H1 (cell line): ENCODE measurements around the gene PRKCH. TPM values are rescaled to one million over a fixed set of nuclear protein-coding genes. Genes with fewer than 3 reads are reported as not detected.
A peak's percentile ranks its signal among the peaks of the same experiment; 100 is the strongest.

ENCODE experiments used
- CTCF ChIA-PET: fragments of 300-600 bp; sonication (Branson Sonifier 250); formaldehyde crosslinking; loops from one replicate; lab custom pipeline; 2021; ENCODE audit not compliant: partially characterized antibody; lab: Charles Lee
- POLR2A ChIA-PET: fragments of 300-600 bp; sonication (Branson Sonifier 250); formaldehyde crosslinking; loops from one replicate; lab custom pipeline; 2021; ENCODE audit warnings: inconsistent platforms; ENCODE audit not compliant: partially characterized antibody; lab: Charles Lee
- DNase-seq, 2 experiments: peaks; one replicate each; pipeline versions ENCODE4 v3.0.0 to v3.0.0-alpha.2; 2010 to 2022; ENCODE audit warnings: low spot score in 2 of 2, low read depth in 1 of 2, mixed read lengths in 1 of 2
- FAIRE-seq: peaks from 2 replicates; lab custom pipeline; 2011; peaks lifted over from hg19 to GRCh38; lab: Jason Lieb, UNC
- H2AFZ ChIP-seq: 2 replicates; pipeline ENCODE4 v1.8.1; 2012; ENCODE audit warnings: low read length, inconsistent platforms
- H2AK5ac ChIP-seq: 2 replicates; pipeline ENCODE4 v1.6.1; 2013; ENCODE audit warnings: low read depth, low read length
- H2BK120ac ChIP-seq: replicated peaks from 2 replicates; pipeline ENCODE3; 2013; ENCODE audit warnings: low read depth, low read length, inconsistent platforms
- H2BK12ac ChIP-seq: 2 replicates; pipeline ENCODE4 v1.6.1; 2013; ENCODE audit warnings: low read depth, low read length
- H2BK15ac ChIP-seq: 2 replicates; pipeline ENCODE4 v1.6.1; 2013; ENCODE audit warnings: low read length
- H2BK20ac ChIP-seq: 2 replicates; pipeline ENCODE4 v1.6.1; 2013; ENCODE audit warnings: low read length
- H2BK5ac ChIP-seq: 2 replicates; pipeline ENCODE4 v1.6.1; 2013; ENCODE audit warnings: low read depth, low read length
- H3K14ac ChIP-seq: 2 replicates; pipeline ENCODE4 v1.6.1; 2013; ENCODE audit warnings: inconsistent platforms; ENCODE audit not compliant: insufficient read length
- H3K18ac ChIP-seq: 2 replicates; pipeline ENCODE4 v1.6.1; 2013; ENCODE audit warnings: low read length; ENCODE audit errors: extremely low read depth
- H3K23ac ChIP-seq: 2 replicates; pipeline ENCODE4 v1.6.1; 2013; ENCODE audit warnings: inconsistent platforms; ENCODE audit not compliant: insufficient read length
- H3K23me2 ChIP-seq: 2 replicates; pipeline ENCODE4 v1.6.1; 2013; ENCODE audit warnings: low read depth, low read length
- H3K27ac ChIP-seq: 2 replicates; pipeline ENCODE4 v1.6.1; 2011; ENCODE audit warnings: low read depth, low read length, inconsistent platforms
- H3K27me3 ChIP-seq, 4 experiments: replicated peaks in 1 of 4; 1 replicate in 1 of 4; 2 replicates in 3 of 4; pipeline versions ENCODE4 v1.6.1 to v1.8.1; 2011 to 2013; ENCODE audit warnings: low read length in 3 of 4, mild to moderate bottlenecking in 3 of 4, inconsistent platforms in 2 of 4, mixed read lengths in 2 of 4, moderate library complexity in 1 of 4; ENCODE audit not compliant: control insufficient read depth in 3 of 4, insufficient read depth in 3 of 4; ENCODE audit errors: extremely low read depth in 1 of 4
- H3K36me3 ChIP-seq, 4 experiments: 2 replicates each; pipeline versions ENCODE4 v1.6.1 to v1.8.1; 2011 to 2013; ENCODE audit warnings: mild to moderate bottlenecking in 4 of 4, low read length in 3 of 4, moderate library complexity in 2 of 4, control low read depth in 1 of 4, inconsistent platforms in 1 of 4; ENCODE audit not compliant: insufficient read depth in 4 of 4, control insufficient read depth in 2 of 4
- H3K4ac ChIP-seq: replicated peaks from 2 replicates; pipeline ENCODE3; 2013; ENCODE audit warnings: low read length, low read depth, mixed read lengths, inconsistent platforms; ENCODE audit not compliant: insufficient read length
- H3K4me1 ChIP-seq, 4 experiments: replicated peaks in 1 of 4; 1 replicate in 1 of 4; 2 replicates in 3 of 4; pipeline versions ENCODE4 v1.6.1 to v1.8.1; 2011 to 2013; ENCODE audit warnings: low read length in 3 of 4, inconsistent platforms in 2 of 4, mixed read lengths in 1 of 4; ENCODE audit not compliant: insufficient read depth in 4 of 4, control insufficient read depth in 3 of 4
- H3K4me2 ChIP-seq, 2 experiments: 2 replicates each; pipeline versions ENCODE4 v1.6.1 to v1.8.1; 2011 to 2013; ENCODE audit warnings: low read depth in 2 of 2, low read length in 2 of 2, control low read depth in 1 of 2, inconsistent platforms in 1 of 2, mild to moderate bottlenecking in 1 of 2; ENCODE audit not compliant: insufficient read depth in 1 of 2
- H3K4me3 ChIP-seq, 4 experiments: fragments of 200-600, 300-600 bp in 1 of 4; sonication (generic), shearing (Covaris generic), sonication (Bioruptor Twin) in 1 of 4; 2 replicates each; pipeline versions ENCODE4 v1.5.1 to v1.8.1; 2011 to 2016; ENCODE audit warnings: low read length in 4 of 4, low read depth in 3 of 4, control low read depth in 2 of 4, inconsistent platforms in 2 of 4, mild to moderate bottlenecking in 2 of 4, mixed read lengths in 1 of 4, moderate library complexity in 1 of 4; ENCODE audit not compliant: insufficient read depth in 2 of 4; ENCODE audit errors: extremely low read depth in 1 of 4
- H3K56ac ChIP-seq: replicated peaks from 2 replicates; pipeline ENCODE3; 2013; ENCODE audit warnings: low read depth, mild to moderate bottlenecking, mixed read lengths, low read length, inconsistent platforms; ENCODE audit not compliant: insufficient read length
- H3K79me1 ChIP-seq: 2 replicates; pipeline ENCODE4 v1.6.1; 2013; ENCODE audit warnings: low read depth, low read length, control low read depth
- H3K79me2 ChIP-seq, 2 experiments: 2 replicates each; pipeline versions ENCODE4 v1.6.1 to v1.8.1; 2012 to 2013; ENCODE audit warnings: low read length in 2 of 2, mild to moderate bottlenecking in 2 of 2, inconsistent platforms in 1 of 2; ENCODE audit not compliant: insufficient read depth in 2 of 2, control insufficient read depth in 1 of 2
- H3K9ac ChIP-seq, 4 experiments: replicated peaks in 1 of 4; 1 replicate in 1 of 4; 2 replicates in 3 of 4; pipeline versions ENCODE4 v1.6.1 to v1.8.1; 2011 to 2013; ENCODE audit warnings: low read depth in 3 of 4, low read length in 3 of 4, control low read depth in 2 of 4, mild to moderate bottlenecking in 2 of 4, moderate library complexity in 2 of 4, inconsistent platforms in 1 of 4; ENCODE audit errors: extremely low read depth in 1 of 4
- H3K9me3 ChIP-seq, 2 experiments: 2 replicates each; pipeline versions ENCODE4 v1.6.1 to v1.8.1; 2012 to 2013; ENCODE audit warnings: mild to moderate bottlenecking in 2 of 2, moderate library complexity in 2 of 2, control low read depth in 1 of 2, inconsistent platforms in 1 of 2, low read depth in 1 of 2, low read length in 1 of 2, mixed read lengths in 1 of 2; ENCODE audit not compliant: insufficient read depth in 2 of 2
- H4K20me1 ChIP-seq, 2 experiments: replicated peaks in 1 of 2; 2 replicates each; pipeline versions ENCODE3 to v1.8.1; 2011 to 2013; ENCODE audit warnings: inconsistent platforms in 2 of 2, low read length in 2 of 2, mild to moderate bottlenecking in 1 of 2; ENCODE audit not compliant: insufficient read depth in 2 of 2, control insufficient read depth in 1 of 2
- H4K5ac ChIP-seq: 2 replicates; pipeline ENCODE4 v1.6.1; 2013; ENCODE audit warnings: low read length, low read depth, mixed read lengths, inconsistent platforms; ENCODE audit not compliant: insufficient read length
- H4K8ac ChIP-seq: 2 replicates; pipeline ENCODE4 v1.8.0; 2013; ENCODE audit warnings: mild to moderate bottlenecking, moderate library complexity, low read length, inconsistent platforms; ENCODE audit not compliant: insufficient read depth; ENCODE audit errors: extremely low read depth
- H4K91ac ChIP-seq: replicated peaks from 2 replicates; pipeline ENCODE3; 2013; ENCODE audit warnings: low read length, mixed read lengths, inconsistent platforms; ENCODE audit not compliant: insufficient read length
- BACH1 ChIP-seq: IDR thresholded peaks from 2 replicates; pipeline ENCODE4 v1.6.1; 2012; ENCODE audit warnings: low read length, improper control_type of control experiment
- JUN ChIP-seq: IDR thresholded peaks from 2 replicates; pipeline ENCODE4 v1.6.1; 2011; ENCODE audit warnings: low read depth, mild to moderate bottlenecking, improper control_type of control experiment, low read length
- WGBS, 2 experiments: shearing (Covaris generic) in 1 of 2; methylation state at CpG; one replicate each; pipeline versions ENCODE4 v1.1.6 to v1.1.7; 2013 to 2015; ENCODE audit warnings: low lambda C conversion rate in 2 of 2, mixed read lengths in 2 of 2, inconsistent platforms in 1 of 2, low coverage in 1 of 2, missing lambda C conversion rate in 1 of 2; ENCODE audit not compliant: insufficient replicate concordance in 2 of 2, insufficient coverage in 1 of 2, insufficient read length in 1 of 2; ENCODE audit errors: extremely low coverage in 1 of 2, missing lambda C conversion rate in 1 of 2; 5-methylcytosine and 5-hydroxymethylcytosine counted together
- polyA plus RNA-seq, 7 experiments: library from polyadenylated mRNA; depleted of rRNA in 3 of 7; stranded (reverse) in 5 of 7; unstranded in 2 of 7; fragments of >200 nt in 5 of 7; fragments of 200-250 nt in 2 of 7; gene quantifications; 1 replicate in 5 of 7; 2 replicates in 1 of 7; 4 replicates in 1 of 7; pipeline versions ENCODE4 v1.2.1 to v1.2.3, GENCODE V29; 2011 to 2013; ENCODE audit warnings: missing spikeins in 2 of 7, mixed read lengths in 2 of 7
- total RNA-seq: library from RNA; stranded (reverse); fragmentation: NEBNext Ultra II Directional; extraction: Animal tissue kit (Norgen Biotek cat#: 25700); gene quantifications from 2 replicates; pipeline ENCODE4 v1.2.1, GENCODE V29; 2021

The PRKCH gene
- total and polyA plus RNA-seq, 2 of the 8 experiments (the other 6 are each of a cell fraction or from before 2014, with no cell fraction given) = 6.4 to 7.0 TPM

DNA sequence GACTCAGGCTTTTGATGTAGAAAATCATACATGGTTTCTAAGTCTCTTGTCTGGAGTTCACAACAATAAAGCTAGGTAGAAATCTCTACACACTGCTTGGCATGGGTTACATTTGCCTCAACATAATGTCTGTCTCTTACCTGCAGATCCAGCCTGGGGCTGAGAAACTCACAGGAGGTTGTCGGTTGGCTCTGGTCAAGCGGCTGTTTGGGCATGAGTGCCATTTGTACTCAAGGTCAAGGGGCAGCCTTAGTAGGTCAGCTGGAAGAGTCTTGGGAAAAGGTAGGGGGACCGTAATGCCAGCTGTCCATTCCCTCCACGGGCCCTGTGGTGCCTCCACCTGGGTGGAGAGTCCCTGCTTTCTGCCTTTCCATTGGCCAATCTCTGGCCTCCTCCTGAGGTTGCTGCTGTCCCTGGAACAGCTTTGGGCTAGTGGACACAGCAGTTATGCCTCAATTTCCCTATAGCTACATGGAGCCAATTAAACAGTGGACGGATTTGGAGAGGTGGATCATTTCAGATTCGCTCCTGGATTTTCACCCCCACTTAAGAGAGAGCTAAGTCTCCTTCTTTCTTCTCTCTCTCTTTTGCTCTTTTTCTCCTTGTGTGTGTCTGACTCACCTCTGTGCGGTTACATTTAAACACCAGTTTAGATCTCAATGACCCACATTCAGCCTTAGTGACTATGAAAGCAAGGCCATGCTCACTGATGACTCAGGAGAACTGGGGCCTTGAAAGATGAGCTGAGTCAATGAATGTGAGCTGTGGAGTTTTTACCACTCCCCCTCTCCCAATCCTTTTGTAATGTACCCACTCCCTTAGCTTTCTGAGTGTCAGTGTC lies 241.2 kb downstream of the PRKCH start:
- Histone ChIP-seq H3K14ac (no peak overlapping the region), H2BK120ac (no peak overlapping the region), H3K27me3 (no peaks in the 10 kb centered on the region; a peak in 1 of 7 replicates), H3K4me2 (no peak overlapping the region), H3K18ac (peak overlapping the region; percentile 49; the same call in 1 of the 2 replicates), H3K36me3 (no peaks in the 10 kb centered on the region), H2BK15ac (no peak overlapping the region; the same call in 1 of the 2 replicates), H3K9ac (no peak overlapping the region), H3K79me1 (no peaks in the 10 kb centered on the region; the same call in 1 of the 2 replicates), H2BK20ac (0 out of 2 replicates have a peak overlapping the region, but pooled peaks have one; percentile 8), H3K79me2 (no peaks in the 10 kb centered on the region), H3K9me3 (no peaks in the 10 kb centered on the region), H2BK12ac (0 out of 2 replicates have a peak overlapping the region, but pooled peaks have one; percentile 30), H2AK5ac (peak overlapping the region; percentile 31; the same call in 1 of the 2 replicates), H3K23ac (no peak overlapping the region), H3K4ac (peak overlapping the region; percentile 17), H4K8ac (no peak overlapping the region), H3K23me2 (no peaks in the 10 kb centered on the region; the same call in 1 of the 2 replicates), H3K4me3 (no peak overlapping the region), H4K91ac (peak overlapping the region; percentile 42), H2AFZ (no peak overlapping the region), H2BK5ac (no peak overlapping the region; the same call in 1 of the 2 replicates), H3K4me1 (peaks cover 0 to 9% (median 6%) of the 10 kb centered on the region in 4 experiments; a peak in 5 of 7 replicates), H4K5ac (no peak overlapping the region), H4K20me1 (no peaks in the 10 kb centered on the region), H3K56ac (no peak overlapping the region), H3K27ac (no peak overlapping the region)
- DNase-seq = no peak
- 92% methylated on average over 7 of the region's 7 CpGs; no CpG with 5 or more reads in 1 of the 2 experiments for WGBS, 2 experiments
- ChIA-PET POLR2A (interaction anchor here (1.0 kb wide), 1 partner anchor 9 kb away, joined by 4 read pairs; no protein-coding TSS in a partner anchor), CTCF (interaction anchor here (0.5 to 2.3 kb wide), 7 partner anchors 9 to 87 kb away, joined by 3 to 8 read pairs (median 3); no protein-coding TSS in a partner anchor)
- TF ChIP-seq BACH1 (peak; percentile 53; the same call in 1 of the 2 replicates), JUN (no peak)
- FAIRE-seq = no peak
